Lower leg skin (tissue), 4 donors: Measurements from ENCODE around the gene NCAPG. TPM values are rescaled to one million over a fixed set of nuclear protein-coding genes. Genes with fewer than 3 reads are reported as not detected.

Experiments used
- DNase-seq, 2 donors: peaks; one replicate each; pipeline ENCODE4 v3.0.0-alpha.2; 2019; ENCODE audit warnings: low spot score in 2 of 2
- H3K4me3 ChIP-seq: fragments of 200-600 bp; sonication (generic); 2 replicates; pipeline ENCODE4 v1.5.1; 2017; ENCODE audit warnings: mild to moderate bottlenecking, low read depth; ENCODE audit not compliant: poor library complexity, severe bottlenecking
- CTCF ChIP-seq, 3 donors: fragments of 450-650 bp; IDR thresholded peaks; one replicate each; pipeline ENCODE4 v1.5.1; 2016; ENCODE audit warnings: antibody characterized with exemption in 3 of 3, mild to moderate bottlenecking in 3 of 3, moderate library complexity in 2 of 3
- POLR2A ChIP-seq, 2 donors: fragments of 450-650 bp; IDR thresholded peaks; one replicate each; pipeline ENCODE4 v1.6.1; 2016 to 2017; ENCODE audit warnings: antibody characterized with exemption in 2 of 2, mild to moderate bottlenecking in 1 of 2, moderate library complexity in 1 of 2
- WGBS, 2 donors: methylation state at CpG; one replicate each; pipeline ENCODE4 v1.1.5; 2018; 5-methylcytosine and 5-hydroxymethylcytosine counted together
- intact Hi-C: fragments of 100-400 bp; cut with DNase I; formaldehyde crosslinking; loops from one replicate; pipeline ENCODE4 v1.15.0; 2023; ENCODE audit warnings: low total_unique reads
- total RNA-seq, 4 donors: library from RNA; depleted of rRNA; stranded (reverse); fragments of >200 nt; gene quantifications; one replicate each; pipeline ENCODE4 v1.1.0, GENCODE V29; 2016

Gene NCAPG
- 1 to 10 TPM in 3 of 4 donors, under 1 TPM in 1; 0.34 to 5.3 (median 1.8) TPM for total RNA-seq

GRCh38 chr4:17810260-17811077 lies at the start of gene NCAPG, which contains the start of gene DCAF16:
TSS of gene NCAPG (plus strand) at chr4:17810979. CDS start at chr4:17811078, 99 bp downstream.
TSS of gene DCAF16 (minus strand) at chr4:17810757. CDS start at chr4:17804141, 6,616 bp downstream.
- TF ChIP-seq CTCF (IDR thresholded peaks at IDR 0.05) (no peak), POLR2A (IDR thresholded peaks at IDR 0.05) (peak in 1 of 2 donors; percentile 95)
- 0% methylated on average over 39 to 69 of the region's 69 CpGs for WGBS, 2 donors
- peak; percentile 99 to 100 for DNase-seq
- H3K4me3 ChIP-seq, result peak within 1 kb of the TSS; percentile 89
- intact Hi-C loops, result loop anchor here (10.0 kb wide), 2 partner anchors 554 to 784 kb away; no protein-coding TSS in a partner anchor

- no peak for DNase-seq
- intact Hi-C loops, result no loop called here
- no peak overlapping the region for H3K4me3 ChIP-seq
- WGBS, 2 donors, result 54 to 67% methylated on average over 1 of the region's 1 CpG
- TF ChIP-seq POLR2A (IDR thresholded peaks at IDR 0.05) (no peak), CTCF (IDR thresholded peaks at IDR 0.05) (no peak)
Observed at GRCh38 chr4:17761062-17761461, 49.7 kb upstream of the NCAPG start.

GRCh38 chr4:17762726-17763125 lies 48.1 kb upstream of the NCAPG start:
- intact Hi-C loops, result no loop called here
- TF ChIP-seq POLR2A (IDR thresholded peaks at IDR 0.05) (no peak), CTCF (IDR thresholded peaks at IDR 0.05) (no peak)
- no peak overlapping the region for H3K4me3 ChIP-seq
- WGBS, 2 donors, result 56 to 67% methylated on average over 1 of the region's 1 CpG
- no peak for DNase-seq

- DNase-seq, result no peak
- TF ChIP-seq CTCF (IDR thresholded peaks at IDR 0.05) (no peak), POLR2A (IDR thresholded peaks at IDR 0.05) (no peak)
- 86 to 96% methylated on average over 3 of the region's 3 CpGs for WGBS, 2 donors
- no peak overlapping the region for H3K4me3 ChIP-seq
- intact Hi-C loops, result no loop called here
Observed at GRCh38 chr4:17763416-17763815, 47.4 kb upstream of the NCAPG start.

- no peak overlapping the region for H3K4me3 ChIP-seq
- no peak for DNase-seq
- TF ChIP-seq POLR2A (IDR thresholded peaks at IDR 0.05) (no peak), CTCF (IDR thresholded peaks at IDR 0.05) (no peak)
- intact Hi-C loops, result no loop called here
- WGBS, 2 donors, result 41 to 43% methylated on average over 5 of the region's 5 CpGs
Observed at GRCh38 chr4:17763931-17764330, 46.8 kb upstream of the NCAPG start.
